HepG2 (cell line): Measurements from ENCODE around the gene MRPL14. TPM values are rescaled to one million over a fixed set of nuclear protein-coding genes. Genes with fewer than 3 reads are reported as not detected.

Source experiments
- DPF2 ChIP-seq: sonication (generic); formaldehyde crosslinking; IDR thresholded peaks from 2 replicates; pipeline ENCODE4 v1.4.0; 2020; ENCODE audit warnings: mild to moderate bottlenecking, low read depth, missing genetic modification reagents, borderline replicate concordance
- ELF3 ChIP-seq: IDR thresholded peaks from 2 replicates; pipeline ENCODE4 v1.6.1; 2016; ENCODE audit warnings: missing genetic modification reagents, missing compliant biosample characterization
- HNF1A ChIP-seq, 2 experiments: sonication (generic) in 1 of 2; formaldehyde crosslinking in 1 of 2; IDR thresholded peaks; 2 replicates each; pipeline versions ENCODE4 v1.4.0 to v1.6.1; 2016 to 2020; ENCODE audit warnings: borderline replicate concordance in 1 of 2, low read depth in 1 of 2, mild to moderate bottlenecking in 1 of 2, missing genetic modification reagents in 1 of 2
- PBX2 ChIP-seq: IDR thresholded peaks from 2 replicates; pipeline ENCODE4 v1.6.1; 2016; ENCODE audit warnings: control low read depth
- REXO4 ChIP-seq: sonication (generic); formaldehyde crosslinking; IDR thresholded peaks from 2 replicates; pipeline ENCODE4 v1.8.0; 2022; ENCODE audit warnings: missing genetic modification reagents, mild to moderate bottlenecking, borderline replicate concordance
- THAP7 ChIP-seq: sonication (generic); formaldehyde crosslinking; IDR thresholded peaks from 2 replicates; pipeline ENCODE4 v1.8.1; 2023; ENCODE audit warnings: mild to moderate bottlenecking, missing genetic modification reagents
- TIGD3 ChIP-seq: sonication (generic); formaldehyde crosslinking; IDR thresholded peaks from 2 replicates; pipeline ENCODE4 v1.5.1; 2020; ENCODE audit warnings: mild to moderate bottlenecking, missing genetic modification reagents, borderline replicate concordance
- ZBTB42 ChIP-seq: sonication (generic); formaldehyde crosslinking; IDR thresholded peaks from 2 replicates; pipeline ENCODE4 v1.5.0; 2020; ENCODE audit warnings: mild to moderate bottlenecking, missing genetic modification reagents
- ZNF501 ChIP-seq: sonication (generic); formaldehyde crosslinking; IDR thresholded peaks from 2 replicates; pipeline ENCODE4 v1.5.1; 2020; ENCODE audit warnings: mild to moderate bottlenecking, moderate library complexity, missing genetic modification reagents
- ZNF510 ChIP-seq: sonication (generic); formaldehyde crosslinking; IDR thresholded peaks from 2 replicates; pipeline ENCODE4 v1.4.0; 2020; ENCODE audit warnings: low read depth, mild to moderate bottlenecking, missing genetic modification reagents
- ZNF546 ChIP-seq: sonication (generic); formaldehyde crosslinking; conservative IDR thresholded peaks from 2 replicates; pipeline ENCODE4 v1.8.1; 2023; ENCODE audit warnings: mild to moderate bottlenecking, missing genetic modification reagents
- ZNF597 ChIP-seq: sonication (generic); formaldehyde crosslinking; IDR thresholded peaks from 2 replicates; pipeline ENCODE4 v1.5.0; 2020; ENCODE audit warnings: missing genetic modification reagents
- ZNF773 ChIP-seq: sonication (generic); formaldehyde crosslinking; IDR thresholded peaks from 2 replicates; pipeline ENCODE4 v1.4.0; 2020; ENCODE audit warnings: missing genetic modification reagents, borderline replicate concordance
- ZNF83 ChIP-seq: sonication (generic); formaldehyde crosslinking; IDR thresholded peaks from 2 replicates; pipeline ENCODE4 v1.4.0; 2020; ENCODE audit warnings: missing genetic modification reagents, mild to moderate bottlenecking, borderline replicate concordance
- polyA plus RNA-seq, 8 experiments: library from polyadenylated mRNA; depleted of rRNA in 3 of 8; stranded (reverse) in 7 of 8; unstranded in 1 of 8; fragments of >200 nt; fragmentation: Illumina TruSeq in 4 of 8; extraction: Trizol in 4 of 8; gene quantifications; 2 replicates each; pipeline versions ENCODE4 v1.2.1 to v1.2.3, GENCODE V29; 2011 to 2016; ENCODE audit warnings: low read depth in 4 of 8, missing spikeins in 1 of 8, mixed read lengths in 1 of 8; ENCODE audit not compliant: insufficient read depth in 1 of 8
- total RNA-seq, 5 experiments: library from RNA; depleted of rRNA; stranded (reverse); fragments of >200 nt; fragmentation: Illumina TruSeq; extraction: Trizol; gene quantifications; 2 replicates each; pipeline ENCODE4 v1.2.3, GENCODE V29; 2016; ENCODE audit warnings: low read depth in 1 of 5

MRPL14 gene
- total and polyA plus RNA-seq, 2 of the 13 experiments (the other 11 are each of a cell fraction or from before 2014, with no cell fraction given): 157 to 178 TPM

GRCh38 chr6:44073612-44074438, 53.4 kb downstream of the MRPL14 start (continued):
- TF ChIP-seq ZNF546 (CRISPR knock-in tag) (peak; percentile 30; the same call in 1 of the 2 replicates), THAP7 (CRISPR knock-in tag) (peak; percentile 77; the same call in 1 of the 2 replicates), ZNF597 (CRISPR knock-in tag) (no peak), DPF2 (CRISPR knock-in tag) (no peak), ZNF501 (CRISPR knock-in tag) (peak; percentile 68), PBX2 (CRISPR knock-in tag) (no peak), ZBTB42 (peak; percentile 88), ZNF83 (peak; percentile 84; the same call in 1 of the 2 replicates), REXO4 (CRISPR knock-in tag) (0 out of 2 replicates have a peak, but pooled peaks have one; percentile 12), TIGD3 (CRISPR knock-in tag) (no peak; the same call in 1 of the 2 replicates), ZNF510 (CRISPR knock-in tag) (peak; percentile 98), ELF3 (CRISPR knock-in tag) (peak; percentile 5; the same call in 1 of the 2 replicates), ZNF773 (CRISPR knock-in tag) (no peak; the same call in 1 of the 2 replicates), HNF1A (IDR thresholded peaks at IDR 0.05; ENCODE audit: low read depth) (no peak), HNF1A (CRISPR knock-in tag; IDR thresholded peaks at IDR 0.05; ENCODE audit: borderline replicate concordance) (peak; percentile 57; the same call in 1 of the 2 replicates)
